Karpas-422 (cell line): Measurements from ENCODE around the gene NEUROG2. TPM values are rescaled to one million over a fixed set of nuclear protein-coding genes. Genes with fewer than 3 reads are reported as not detected.
"Not testable (repeated sequence)": the region's sequence is repeated elsewhere in the genome, so short reads cannot be mapped to it uniquely, and the experiment has no call there.

Experiments used
- DNase-seq: peaks from one replicate; pipeline ENCODE4 v3.0.0-alpha.2; 2015
- H2AFZ ChIP-seq: fragments of 200-600 bp; sonication (generic); 2 replicates; pipeline ENCODE4 v1.6.1; 2014; ENCODE audit warnings: antibody characterized with exemption, low read length, mixed read lengths
- H3K27ac ChIP-seq: fragments of 200-600 bp; sonication (generic); 2 replicates; pipeline ENCODE4 v1.5.1; 2014; ENCODE audit warnings: mild to moderate bottlenecking, low read length, moderate library complexity
- H3K27me3 ChIP-seq: fragments of 200-600 bp; sonication (generic); 2 replicates; pipeline ENCODE4 v1.6.1; 2014; ENCODE audit warnings: low read length, mixed read lengths
- H3K36me3 ChIP-seq: fragments of 200-600 bp; sonication (generic); 2 replicates; pipeline ENCODE4 v1.6.1; 2014; ENCODE audit warnings: low read length, mixed read lengths; ENCODE audit not compliant: insufficient read depth
- H3K4me1 ChIP-seq: fragments of 200-600 bp; sonication (generic); 2 replicates; pipeline ENCODE4 v1.6.1; 2014; ENCODE audit warnings: mild to moderate bottlenecking, low read length, mixed read lengths
- H3K4me2 ChIP-seq: fragments of 200-600 bp; sonication (generic); 2 replicates; pipeline ENCODE4 v1.6.1; 2014; ENCODE audit warnings: low read length, low read depth, mild to moderate bottlenecking; ENCODE audit not compliant: poor library complexity, severe bottlenecking
- H3K4me3 ChIP-seq: fragments of 200-600 bp; sonication (generic); 2 replicates; pipeline ENCODE4 v1.5.1; 2014; ENCODE audit warnings: mild to moderate bottlenecking, antibody characterized with exemption, low read length, mixed read lengths
- H3K79me2 ChIP-seq: fragments of 200-600 bp; sonication (generic); 2 replicates; pipeline ENCODE4 v1.6.1; 2014; ENCODE audit warnings: mild to moderate bottlenecking, low read length, mixed read lengths
- H3K9ac ChIP-seq: fragments of 200-600 bp; sonication (generic); 2 replicates; pipeline ENCODE4 v1.6.0; 2014; ENCODE audit warnings: low read length
- H3K9me2 ChIP-seq: fragments of 200-600 bp; sonication (generic), shearing (Covaris generic); replicated peaks from 2 replicates; pipeline ENCODE4 v1.6.0; 2014; ENCODE audit warnings: mild to moderate bottlenecking, low read length, moderate library complexity; ENCODE audit not compliant: insufficient read depth
- H3K9me3 ChIP-seq: fragments of 300-700, 200-600 bp; sonication (generic); 2 replicates; pipeline ENCODE4 v1.6.1; 2014; ENCODE audit warnings: low read length, mixed read lengths
- H4K20me1 ChIP-seq: fragments of 200-600 bp; sonication (generic); 2 replicates; pipeline ENCODE4 v1.6.1; 2014; ENCODE audit warnings: mild to moderate bottlenecking, antibody characterized with exemption, low read length, low read depth; ENCODE audit not compliant: insufficient read depth
- total RNA-seq: library from RNA; depleted of rRNA; stranded (reverse); fragments of >200 nt; shearing (Covaris generic); gene quantifications from 2 replicates; pipeline ENCODE4 v1.2.3, GENCODE V29; 2014; ENCODE audit warnings: low replicate concordance

NEUROG2 gene
- total RNA-seq, 1 experiment from 2014 or later: 5.1 TPM

DNA sequence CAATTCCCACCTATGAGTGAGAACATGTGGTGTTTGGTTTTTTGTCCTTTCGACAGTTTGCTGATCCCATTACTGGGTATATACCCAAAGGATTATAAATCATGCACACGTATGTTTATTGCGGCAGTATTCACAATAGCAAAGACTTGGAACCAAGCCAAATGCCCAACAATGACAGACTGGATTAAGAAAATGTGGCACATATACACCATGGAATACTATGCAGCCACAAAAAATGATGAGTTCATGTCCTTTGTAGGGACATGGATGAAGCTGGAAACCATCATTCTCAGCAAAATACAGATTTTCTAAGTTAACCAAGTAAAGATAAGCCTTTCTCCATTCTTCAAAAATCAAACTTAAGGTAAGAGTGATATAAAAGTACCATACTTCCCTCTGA, 38.3 kb upstream of the NEUROG2 start:
- not testable (repeated sequence) for H4K20me1 ChIP-seq, DNase-seq, H3K4me3 ChIP-seq, H3K9ac ChIP-seq, H3K79me2 ChIP-seq, H3K9me2 ChIP-seq, H3K27ac ChIP-seq, H3K4me2 ChIP-seq, H3K4me1 ChIP-seq, H3K36me3 ChIP-seq, H3K27me3 ChIP-seq, H3K9me3 ChIP-seq, H2AFZ ChIP-seq

GRCh38 chr4:112552668-112553067, 36.7 kb upstream of the NEUROG2 start:
- DNase-seq: no peak
- H3K9me3 ChIP-seq: no peaks in the 10 kb centered on the region
- H3K27me3 ChIP-seq: no peaks in the 10 kb centered on the region
- H3K9ac ChIP-seq: no peak overlapping the region
- no peak overlapping the region for H3K27ac ChIP-seq
- no peaks in the 10 kb centered on the region for H3K79me2 ChIP-seq
- H3K9me2 ChIP-seq: no peaks in the 10 kb centered on the region
- no peak overlapping the region for H3K4me3 ChIP-seq
- no peaks in the 10 kb centered on the region for H3K4me1 ChIP-seq
- H2AFZ ChIP-seq: no peak overlapping the region
- H3K4me2 ChIP-seq: no peak overlapping the region
- H3K36me3 ChIP-seq: peaks cover 7% of the 10 kb centered on the region; the same call in 1 of the 2 replicates
- no peaks in the 10 kb centered on the region for H4K20me1 ChIP-seq

GRCh38 chr4:112550728-112551127, 34.7 kb upstream of the NEUROG2 start:
- no peaks in the 10 kb centered on the region for H3K79me2 ChIP-seq
- H3K4me1 ChIP-seq: no peaks in the 10 kb centered on the region
- no peak overlapping the region for H3K27ac ChIP-seq
- H2AFZ ChIP-seq: no peak overlapping the region
- H3K9me2 ChIP-seq: no peaks in the 10 kb centered on the region
- no peaks in the 10 kb centered on the region for H3K9me3 ChIP-seq
- H4K20me1 ChIP-seq: no peaks in the 10 kb centered on the region
- no peaks in the 10 kb centered on the region for H3K27me3 ChIP-seq
- H3K36me3 ChIP-seq: peaks cover 3% of the 10 kb centered on the region; the same call in 1 of the 2 replicates
- H3K4me2 ChIP-seq: no peak overlapping the region
- H3K9ac ChIP-seq: no peak overlapping the region
- DNase-seq: no peak
- no peak overlapping the region for H3K4me3 ChIP-seq

DNA sequence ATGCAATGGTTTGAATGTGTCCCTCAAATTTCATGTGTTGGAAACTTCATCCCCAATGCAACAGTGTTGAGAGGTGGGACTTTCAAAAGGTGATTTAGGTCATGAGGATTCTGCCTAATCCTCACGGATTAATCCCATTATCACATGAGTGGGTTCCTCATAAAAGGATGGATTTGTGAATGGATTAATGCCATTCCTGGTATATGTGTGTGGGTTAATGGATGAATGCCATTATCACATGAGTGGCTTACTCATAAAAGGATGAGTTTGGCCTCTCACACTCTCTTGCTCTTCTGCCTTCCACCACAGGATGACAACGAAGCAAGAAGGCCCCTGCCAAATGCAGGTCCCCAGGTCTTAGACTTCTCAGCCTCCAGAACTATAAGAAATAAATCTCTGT, 30.5 kb upstream of the NEUROG2 start:
- Histone ChIP-seq H3K4me1 (no peaks in the 10 kb centered on the region), H3K27me3 (no peaks in the 10 kb centered on the region), H3K27ac (no peak overlapping the region), H3K36me3 (no peaks in the 10 kb centered on the region), H3K79me2 (no peaks in the 10 kb centered on the region), H3K4me2 (no peak overlapping the region), H3K9me2 (no peaks in the 10 kb centered on the region), H3K9ac (no peak overlapping the region), H2AFZ (no peak overlapping the region), H4K20me1 (no peaks in the 10 kb centered on the region), H3K4me3 (no peak overlapping the region), H3K9me3 (no peaks in the 10 kb centered on the region)
- no peak for DNase-seq

- no peak for DNase-seq
Observed at GRCh38 chr4:112545346-112545745, 29.4 kb upstream of the NEUROG2 start.

GRCh38 chr4:112540695-112541094, 24.7 kb upstream of the NEUROG2 start:
- Histone ChIP-seq H3K9me3 (no peaks in the 10 kb centered on the region), H3K4me1 (no peaks in the 10 kb centered on the region), H3K4me3 (no peak overlapping the region), H3K9ac (no peak overlapping the region), H3K79me2 (no peaks in the 10 kb centered on the region), H2AFZ (no peak overlapping the region), H4K20me1 (no peaks in the 10 kb centered on the region), H3K4me2 (no peak overlapping the region), H3K27me3 (no peaks in the 10 kb centered on the region), H3K27ac (no peak overlapping the region), H3K36me3 (0 out of 2 replicates have a peak, but pooled peaks cover 8% of the 10 kb centered on the region), H3K9me2 (no peaks in the 10 kb centered on the region)
- no peak for DNase-seq

More at GRCh38 chr4:112545346-112545745, 29.4 kb upstream of the NEUROG2 start:
- H3K9me2 ChIP-seq: no peaks in the 10 kb centered on the region
- H3K36me3 ChIP-seq: 0 out of 2 replicates have a peak, but pooled peaks cover 3% of the 10 kb centered on the region
- H3K27me3 ChIP-seq: no peaks in the 10 kb centered on the region
- no peak overlapping the region for H3K4me3 ChIP-seq
- no peak overlapping the region for H2AFZ ChIP-seq
- no peak overlapping the region for H3K4me2 ChIP-seq
- no peaks in the 10 kb centered on the region for H3K79me2 ChIP-seq
- no peaks in the 10 kb centered on the region for H4K20me1 ChIP-seq
- no peaks in the 10 kb centered on the region for H3K9me3 ChIP-seq
- no peak overlapping the region for H3K27ac ChIP-seq
- no peak overlapping the region for H3K9ac ChIP-seq
- no peaks in the 10 kb centered on the region for H3K4me1 ChIP-seq

GRCh38 chr4:112536123-112536522, 20.1 kb upstream of the NEUROG2 start:
- no peak overlapping the region for H3K4me2 ChIP-seq
- H3K27ac ChIP-seq: no peak overlapping the region
- H2AFZ ChIP-seq: no peak overlapping the region
- 0 out of 2 replicates have a peak, but pooled peaks cover 8% of the 10 kb centered on the region for H3K36me3 ChIP-seq
- no peak overlapping the region for H3K4me3 ChIP-seq
- DNase-seq: no peak
- no peaks in the 10 kb centered on the region for H3K4me1 ChIP-seq
- H3K9ac ChIP-seq: no peak overlapping the region
- no peaks in the 10 kb centered on the region for H4K20me1 ChIP-seq
- no peaks in the 10 kb centered on the region for H3K9me2 ChIP-seq
- H3K9me3 ChIP-seq: no peaks in the 10 kb centered on the region
- no peaks in the 10 kb centered on the region for H3K79me2 ChIP-seq
- H3K27me3 ChIP-seq: no peaks in the 10 kb centered on the region

GRCh38 chr4:112532267-112532666, 16.3 kb upstream of the NEUROG2 start:
- no peaks in the 10 kb centered on the region for H3K9me2 ChIP-seq
- H3K4me3 ChIP-seq: no peak overlapping the region
- no peak overlapping the region for H3K27ac ChIP-seq
- no peaks in the 10 kb centered on the region for H3K9me3 ChIP-seq
- no peaks in the 10 kb centered on the region for H3K79me2 ChIP-seq
- no peak for DNase-seq
- H2AFZ ChIP-seq: no peak overlapping the region
- H3K9ac ChIP-seq: no peak overlapping the region
- no peaks in the 10 kb centered on the region for H3K36me3 ChIP-seq
- H3K4me1 ChIP-seq: no peaks in the 10 kb centered on the region
- no peaks in the 10 kb centered on the region for H4K20me1 ChIP-seq
- H3K27me3 ChIP-seq: no peaks in the 10 kb centered on the region
- H3K4me2 ChIP-seq: no peak overlapping the region

GRCh38 chr4:112531146-112531545, 15.2 kb upstream of the NEUROG2 start:
- H3K79me2 ChIP-seq: no peaks in the 10 kb centered on the region
- H3K4me1 ChIP-seq: no peaks in the 10 kb centered on the region
- no peaks in the 10 kb centered on the region for H3K27me3 ChIP-seq

More at GRCh38 chr4:112531146-112531545, 15.2 kb upstream of the NEUROG2 start:
- Histone ChIP-seq H4K20me1 (no peaks in the 10 kb centered on the region), H3K9ac (no peak overlapping the region), H3K9me3 (no peaks in the 10 kb centered on the region), H3K9me2 (no peaks in the 10 kb centered on the region), H3K27ac (no peak overlapping the region), H2AFZ (no peak overlapping the region), H3K4me2 (no peak overlapping the region), H3K4me3 (no peak overlapping the region), H3K36me3 (no peaks in the 10 kb centered on the region)
- DNase-seq: no peak
